OCI-LY7 (cell line): ENCODE measurements around the gene COPE. TPM values are rescaled to one million over a fixed set of nuclear protein-coding genes. Genes with fewer than 3 reads are reported as not detected.

Source experiments
- BruUV-seq: library from RNA; stranded (reverse); fragments of 400-500 nt; replicated peaks from 2 replicates; lab custom pipeline; 2021; lab: Mats Ljungman, UMichigan
- CTCF ChIA-PET: fragments of 300-600 bp; sonication (Branson Sonifier 250); formaldehyde crosslinking; loops from one replicate; lab custom pipeline; 2022; ENCODE audit warnings: antibody characterized with exemption; ENCODE audit not compliant: unreplicated experiment; lab: Charles Lee
- POLR2A ChIA-PET: fragments of 300-600 bp; sonication (Branson Sonifier 250); formaldehyde crosslinking; loops from one replicate; lab custom pipeline; 2022; ENCODE audit warnings: antibody characterized with exemption; lab: Charles Lee
- DNase-seq: peaks from one replicate; pipeline ENCODE4 v3.0.0-alpha.2; 2015; ENCODE audit warnings: low spot score
- H2AFZ ChIP-seq: fragments of 200-600 bp; sonication (generic), shearing (Covaris generic); 2 replicates; pipeline ENCODE4 v1.6.1; 2014; ENCODE audit warnings: mild to moderate bottlenecking, antibody characterized with exemption, low read length, moderate library complexity
- H3K27ac ChIP-seq: fragments of 200-600 bp; sonication (generic); 2 replicates; pipeline ENCODE4 v1.5.1; 2014; ENCODE audit warnings: mixed run types, low read depth, mild to moderate bottlenecking, moderate library complexity, low read length, inconsistent platforms; ENCODE audit not compliant: poor library complexity, severe bottlenecking
- H3K36me3 ChIP-seq: fragments of 200-600 bp; sonication (generic); 2 replicates; pipeline ENCODE4 v1.6.1; 2014; ENCODE audit warnings: mild to moderate bottlenecking, antibody characterized with exemption, low read length, moderate library complexity, mixed read lengths; ENCODE audit not compliant: insufficient read depth
- H3K4me1 ChIP-seq: fragments of 200-600 bp; sonication (generic); 2 replicates; pipeline ENCODE4 v1.5.1; 2014; ENCODE audit warnings: mild to moderate bottlenecking, low read length; ENCODE audit not compliant: insufficient read depth, poor library complexity, severe bottlenecking
- H3K4me2 ChIP-seq: fragments of 200-600 bp; sonication (generic); 2 replicates; pipeline ENCODE4 v1.6.1; 2014; ENCODE audit warnings: mild to moderate bottlenecking, low read length
- H3K4me3 ChIP-seq: fragments of 200-600 bp; sonication (generic); 2 replicates; pipeline ENCODE4 v1.5.1; 2014; ENCODE audit warnings: mild to moderate bottlenecking, low read depth, low read length; ENCODE audit not compliant: poor library complexity, severe bottlenecking
- H3K79me2 ChIP-seq: fragments of 200-600 bp; sonication (generic); 2 replicates; pipeline ENCODE4 v1.6.1; 2016; ENCODE audit warnings: low read depth, mild to moderate bottlenecking, low read length, moderate library complexity, mixed read lengths; ENCODE audit not compliant: insufficient read depth
- H3K9me2 ChIP-seq: fragments of 200-600 bp; sonication (generic); 2 replicates; pipeline ENCODE4 v1.6.1; 2016; ENCODE audit warnings: mild to moderate bottlenecking, low read length, mixed read lengths; ENCODE audit not compliant: insufficient read depth
- H3K9me3 ChIP-seq: fragments of 200-600 bp; sonication (generic); 2 replicates; pipeline ENCODE4 v1.6.1; 2014; ENCODE audit warnings: mild to moderate bottlenecking, mixed run types, low read length, mixed read lengths
- H4K20me1 ChIP-seq: fragments of 200-600 bp; sonication (generic); 2 replicates; pipeline ENCODE4 v1.6.1; 2014; ENCODE audit warnings: mild to moderate bottlenecking, antibody characterized with exemption, low read length, moderate library complexity, mixed read lengths; ENCODE audit not compliant: insufficient read depth
- EZH2phosphoT487 ChIP-seq: fragments of 200-600 bp; sonication (generic); IDR thresholded peaks from 2 replicates; pipeline ENCODE4 v1.6.1; 2018; ENCODE audit warnings: low read depth, borderline replicate concordance, mild to moderate bottlenecking, mixed run types, antibody characterized with exemption, low read length, moderate library complexity, mixed read lengths
- intact Hi-C: fragments of 100-400 bp; cut with micrococcal nuclease; formaldehyde crosslinking; loops from one replicate; pipeline ENCODE4 v1.10.0; 2022; ENCODE audit not compliant: unreplicated experiment
- total RNA-seq, 2 experiments: library from RNA; depleted of rRNA in 1 of 2; stranded (reverse); fragments of >200 nt in 1 of 2; shearing (Covaris generic) in 1 of 2; gene quantifications; 2 replicates each; pipeline ENCODE4 v1.2.3, GENCODE V29; 2014 to 2022
- TF ChIP-seq, protein P1 (sequence below): fragments of 200-600 bp; sonication (generic); conservative IDR thresholded peaks from 2 replicates; pipeline ENCODE4 v1.5.1; 2014; ENCODE audit warnings: mild to moderate bottlenecking, antibody characterized with exemption, low read length, moderate library complexity, mixed read lengths

Gene COPE
- total RNA-seq, 2 experiments from 2014 or later = 255 to 256 TPM

DNA sequence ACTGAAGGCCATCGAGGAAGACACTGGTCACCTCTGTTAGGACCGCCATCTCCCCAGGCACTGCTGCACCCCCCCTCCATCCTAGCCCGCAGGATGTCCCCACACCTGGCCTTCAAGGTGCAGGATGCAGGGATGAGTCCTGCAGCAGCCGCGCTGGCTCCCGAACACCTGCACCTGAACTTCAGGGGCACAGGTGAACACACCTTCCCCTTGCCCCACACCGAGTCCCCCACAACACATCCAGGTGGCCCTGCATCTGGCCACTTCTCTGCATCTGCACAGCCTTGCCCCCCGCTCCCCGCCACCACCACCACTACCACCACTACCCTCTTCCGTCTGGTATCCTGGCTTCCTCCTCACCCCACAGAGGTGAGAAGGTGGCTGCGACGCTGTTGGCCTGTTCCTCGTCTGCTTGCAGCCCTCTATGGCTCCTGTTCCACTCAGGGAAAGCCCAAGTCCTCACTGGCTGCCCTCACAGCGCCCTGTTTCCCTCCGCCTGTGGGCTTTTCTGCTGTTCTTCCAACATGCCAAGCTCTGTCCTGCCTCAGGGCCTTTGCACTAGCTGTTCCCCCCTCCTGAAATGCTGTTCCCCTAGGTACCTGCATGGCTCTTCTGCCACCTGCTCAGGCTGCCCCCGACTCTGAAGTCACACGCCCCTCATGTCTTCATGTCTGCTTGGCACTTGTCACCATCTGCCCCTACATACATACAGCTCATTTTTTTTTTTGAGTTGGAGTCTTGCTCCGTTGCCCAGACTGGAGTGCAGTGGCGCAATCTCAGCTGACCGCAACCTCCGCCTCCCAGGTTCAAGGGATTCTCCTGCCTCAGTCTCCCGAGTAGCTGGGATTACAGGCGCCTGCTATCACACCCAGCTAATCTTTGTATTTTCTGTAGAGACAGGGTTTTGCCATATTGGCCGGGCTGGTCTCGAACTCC lies 21.8 kb downstream of the COPE start:
- H4K20me1 ChIP-seq = no peaks in the 10 kb centered on the region
- no TSS peak for BruUV-seq
- no peaks in the 10 kb centered on the region for H3K9me3 ChIP-seq
- H3K79me2 ChIP-seq = no peaks in the 10 kb centered on the region
- POLR2A ChIA-PET = no interaction called here
- DNase-seq = no peak
- H3K36me3 ChIP-seq = peaks cover 11% of the 10 kb centered on the region; the same call in 1 of the 2 replicates
- no peak overlapping the region for H3K4me2 ChIP-seq
- TF ChIP-seq EZH2phosphoT487 = no peak
- TF ChIP-seq, protein P1, sequence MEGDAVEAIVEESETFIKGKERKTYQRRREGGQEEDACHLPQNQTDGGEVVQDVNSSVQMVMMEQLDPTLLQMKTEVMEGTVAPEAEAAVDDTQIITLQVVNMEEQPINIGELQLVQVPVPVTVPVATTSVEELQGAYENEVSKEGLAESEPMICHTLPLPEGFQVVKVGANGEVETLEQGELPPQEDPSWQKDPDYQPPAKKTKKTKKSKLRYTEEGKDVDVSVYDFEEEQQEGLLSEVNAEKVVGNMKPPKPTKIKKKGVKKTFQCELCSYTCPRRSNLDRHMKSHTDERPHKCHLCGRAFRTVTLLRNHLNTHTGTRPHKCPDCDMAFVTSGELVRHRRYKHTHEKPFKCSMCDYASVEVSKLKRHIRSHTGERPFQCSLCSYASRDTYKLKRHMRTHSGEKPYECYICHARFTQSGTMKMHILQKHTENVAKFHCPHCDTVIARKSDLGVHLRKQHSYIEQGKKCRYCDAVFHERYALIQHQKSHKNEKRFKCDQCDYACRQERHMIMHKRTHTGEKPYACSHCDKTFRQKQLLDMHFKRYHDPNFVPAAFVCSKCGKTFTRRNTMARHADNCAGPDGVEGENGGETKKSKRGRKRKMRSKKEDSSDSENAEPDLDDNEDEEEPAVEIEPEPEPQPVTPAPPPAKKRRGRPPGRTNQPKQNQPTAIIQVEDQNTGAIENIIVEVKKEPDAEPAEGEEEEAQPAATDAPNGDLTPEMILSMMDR = no peak
- H3K27ac ChIP-seq = no peak overlapping the region
- H3K9me2 ChIP-seq = no peaks in the 10 kb centered on the region
- H3K4me3 ChIP-seq = no peak overlapping the region
- CTCF ChIA-PET = interaction anchor here (0.6 kb wide), 1 partner anchor 90 kb away, joined by 3 read pairs; no protein-coding TSS in a partner anchor
- H2AFZ ChIP-seq = no peak overlapping the region
- H3K4me1 ChIP-seq = no peaks in the 10 kb centered on the region
- intact Hi-C loops = no loop called here

DNA sequence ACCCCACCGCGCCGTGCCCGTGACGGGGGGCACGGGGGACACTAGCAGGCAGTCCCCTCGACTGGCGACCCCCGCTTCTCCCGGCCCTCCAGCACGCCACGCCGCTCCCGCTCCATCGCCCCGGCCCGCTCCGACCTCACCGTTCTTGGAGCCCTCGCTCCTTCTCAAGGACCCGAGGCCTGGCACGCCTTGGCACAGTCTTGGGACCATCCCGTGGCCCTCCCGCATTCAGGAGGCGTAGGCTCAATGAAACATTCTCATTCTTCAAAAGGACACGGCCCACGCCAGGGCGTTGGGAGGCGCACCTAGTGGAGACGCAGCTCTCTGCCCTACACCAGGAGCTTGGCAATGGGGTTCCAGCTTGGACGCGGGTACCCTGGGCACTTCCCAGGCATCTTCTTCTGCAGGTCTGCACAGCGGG lies 22.8 kb downstream of the COPE start:
- Histone ChIP-seq H3K9me2 (no peaks in the 10 kb centered on the region), H3K4me1 (no peaks in the 10 kb centered on the region), H3K9me3 (no peaks in the 10 kb centered on the region), H3K79me2 (no peaks in the 10 kb centered on the region), H3K36me3 (peaks cover 11% of the 10 kb centered on the region; the same call in 1 of the 2 replicates), H4K20me1 (no peaks in the 10 kb centered on the region), H2AFZ (no peak overlapping the region), H3K4me2 (no peak overlapping the region), H3K4me3 (no peak overlapping the region), H3K27ac (no peak overlapping the region)
- no TSS peak for BruUV-seq
- intact Hi-C loops = no loop called here
- TF ChIP-seq EZH2phosphoT487 = no peak
- TF ChIP-seq, protein P1 = no peak
- POLR2A ChIA-PET = no interaction called here
- DNase-seq = no peak
- CTCF ChIA-PET = no interaction called here
